ENCODE data around the gene TMPRSS11A.

Gene TMPRSS11A

DNA sequence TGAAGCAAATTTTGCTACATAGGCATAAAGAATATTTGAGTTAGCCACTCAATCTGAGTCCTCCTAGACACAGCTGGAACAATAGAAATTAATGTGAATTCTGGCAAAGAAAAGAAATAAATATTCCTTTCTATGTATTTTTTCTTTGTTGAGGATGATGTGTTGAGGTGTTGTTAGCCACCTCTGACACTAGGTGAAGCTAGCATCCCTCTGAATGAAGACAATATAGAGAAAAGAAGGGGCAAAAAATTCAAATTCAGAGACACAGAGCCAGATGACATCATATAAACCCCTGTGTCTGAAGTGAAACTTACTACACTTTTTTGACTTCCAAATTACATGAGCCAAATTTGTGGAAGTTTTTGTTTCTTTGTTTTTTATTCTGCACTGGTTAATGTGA, 44.9 kb downstream of the TMPRSS11A start:
- Histone ChIP-seq H4K20me1 (ENCODE audit: control insufficient read depth, insufficient read depth, low read depth, low read length) (no peaks in the 10 kb centered on the region), H3K4me2 (ENCODE audit: low read length) (no peak overlapping the region), H3K4me1 (ENCODE audit: control insufficient read depth, low read length) (no peaks in the 10 kb centered on the region), H3F3A (ENCODE audit: control insufficient read depth, insufficient read depth) (no peaks in the 10 kb centered on the region), H3K27me3 (ENCODE audit: control insufficient read depth, low read length) (0 out of 2 replicates have a peak, but pooled peaks cover 4% of the 10 kb centered on the region), H3K79me2 (ENCODE audit: control insufficient read depth, low read length) (no peaks in the 10 kb centered on the region), H3K36me3 (ENCODE audit: control insufficient read depth, low read length) (no peaks in the 10 kb centered on the region), H3K9me2 (replicated peaks; ENCODE audit: control insufficient read depth, low read length) (no peaks in the 10 kb centered on the region), H3K4me3 (ENCODE audit: low read length) (no peak overlapping the region), H3K27ac (ENCODE audit: low read depth, low read length) (no peak overlapping the region), H3K9me3 (ENCODE audit: control insufficient read depth, insufficient read depth, low read length) (no peaks in the 10 kb centered on the region)
- TF ChIP-seq EZH2phosphoT487 (IDR thresholded peaks at IDR 0.05; ENCODE audit: borderline replicate concordance, low read length), result no peak
- TF ChIP-seq, protein P1, sequence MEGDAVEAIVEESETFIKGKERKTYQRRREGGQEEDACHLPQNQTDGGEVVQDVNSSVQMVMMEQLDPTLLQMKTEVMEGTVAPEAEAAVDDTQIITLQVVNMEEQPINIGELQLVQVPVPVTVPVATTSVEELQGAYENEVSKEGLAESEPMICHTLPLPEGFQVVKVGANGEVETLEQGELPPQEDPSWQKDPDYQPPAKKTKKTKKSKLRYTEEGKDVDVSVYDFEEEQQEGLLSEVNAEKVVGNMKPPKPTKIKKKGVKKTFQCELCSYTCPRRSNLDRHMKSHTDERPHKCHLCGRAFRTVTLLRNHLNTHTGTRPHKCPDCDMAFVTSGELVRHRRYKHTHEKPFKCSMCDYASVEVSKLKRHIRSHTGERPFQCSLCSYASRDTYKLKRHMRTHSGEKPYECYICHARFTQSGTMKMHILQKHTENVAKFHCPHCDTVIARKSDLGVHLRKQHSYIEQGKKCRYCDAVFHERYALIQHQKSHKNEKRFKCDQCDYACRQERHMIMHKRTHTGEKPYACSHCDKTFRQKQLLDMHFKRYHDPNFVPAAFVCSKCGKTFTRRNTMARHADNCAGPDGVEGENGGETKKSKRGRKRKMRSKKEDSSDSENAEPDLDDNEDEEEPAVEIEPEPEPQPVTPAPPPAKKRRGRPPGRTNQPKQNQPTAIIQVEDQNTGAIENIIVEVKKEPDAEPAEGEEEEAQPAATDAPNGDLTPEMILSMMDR (IDR thresholded peaks at IDR 0.05; ENCODE audit: low read depth, low read length, poor library complexity, severe bottlenecking), result no peak

DNA sequence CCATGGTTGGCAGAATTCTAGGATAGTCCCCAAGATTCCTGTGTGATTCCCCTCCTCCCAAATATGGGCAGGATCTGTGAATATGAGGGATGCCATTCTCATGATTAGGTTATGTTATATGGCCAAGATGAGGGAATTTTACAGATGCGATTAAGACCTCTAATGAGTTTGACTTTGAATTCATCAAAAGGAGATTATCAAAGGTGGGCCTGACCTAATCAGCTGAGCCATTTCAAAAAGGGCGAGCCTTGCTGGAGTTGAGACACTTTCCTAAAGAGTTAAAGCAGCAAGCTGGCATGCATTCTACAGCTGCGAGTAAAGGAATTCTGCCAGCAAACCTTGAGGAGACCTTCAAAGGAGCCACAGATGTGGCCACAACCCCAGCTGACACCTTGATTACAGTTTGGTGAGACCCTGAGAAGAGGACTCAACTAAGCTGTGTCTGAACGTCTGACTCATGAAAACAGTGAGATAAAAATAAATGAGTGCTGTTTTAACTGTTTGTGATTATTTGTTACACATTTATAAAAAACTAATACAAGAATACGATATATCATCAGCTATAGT, 47.8 kb downstream of the TMPRSS11A start:
- H3F3A ChIP-seq (ENCODE audit: control insufficient read depth, insufficient read depth), result no peaks in the 10 kb centered on the region

DNA sequence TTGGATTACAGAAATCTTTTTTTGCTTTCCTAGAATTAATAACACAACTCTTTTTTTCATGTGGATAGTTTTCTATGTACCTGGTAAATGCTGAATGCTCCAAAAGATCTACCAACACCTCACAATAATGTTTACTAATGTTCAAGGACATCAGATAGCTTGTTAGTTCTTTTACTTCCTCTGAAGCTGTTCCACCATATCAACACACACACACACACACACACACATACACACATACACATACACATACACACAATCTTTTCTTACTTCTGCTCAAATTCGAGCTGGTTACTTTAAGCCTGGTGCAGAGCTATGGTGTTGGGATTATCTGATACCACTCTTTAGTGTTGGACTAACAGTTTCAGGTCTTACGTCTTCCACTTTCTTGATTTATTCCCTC, 51.2 kb downstream of the TMPRSS11A start:
- Histone ChIP-seq H3K27me3 (ENCODE audit: control insufficient read depth, low read length) (peaks cover 6% of the 10 kb centered on the region), H3F3A (ENCODE audit: control insufficient read depth, insufficient read depth) (no peaks in the 10 kb centered on the region), H4K20me1 (ENCODE audit: control insufficient read depth, insufficient read depth, low read depth, low read length) (no peaks in the 10 kb centered on the region), H3K9me2 (replicated peaks; ENCODE audit: control insufficient read depth, low read length) (no peaks in the 10 kb centered on the region), H3K4me1 (ENCODE audit: control insufficient read depth, low read length) (no peaks in the 10 kb centered on the region), H3K36me3 (ENCODE audit: control insufficient read depth, low read length) (no peaks in the 10 kb centered on the region), H3K9me3 (ENCODE audit: control insufficient read depth, insufficient read depth, low read length) (no peaks in the 10 kb centered on the region), H3K4me3 (ENCODE audit: low read length) (no peak overlapping the region), H3K4me2 (ENCODE audit: low read length) (no peak overlapping the region), H3K27ac (ENCODE audit: low read depth, low read length) (no peak overlapping the region), H3K79me2 (ENCODE audit: control insufficient read depth, low read length) (no peaks in the 10 kb centered on the region)
- TF ChIP-seq, protein P1 (IDR thresholded peaks at IDR 0.05; ENCODE audit: low read depth, low read length, poor library complexity, severe bottlenecking), result no peak
- no peak for TF ChIP-seq EZH2phosphoT487 (IDR thresholded peaks at IDR 0.05; ENCODE audit: borderline replicate concordance, low read length)

More for the DNA sequence above, 47.8 kb downstream of the TMPRSS11A start:
- no peaks in the 10 kb centered on the region for H3K36me3 ChIP-seq (ENCODE audit: control insufficient read depth, low read length)
- H3K9me2 ChIP-seq (replicated peaks; ENCODE audit: control insufficient read depth, low read length), result no peaks in the 10 kb centered on the region
- H3K4me1 ChIP-seq (ENCODE audit: control insufficient read depth, low read length), result no peaks in the 10 kb centered on the region
- no peak overlapping the region for H3K27ac ChIP-seq (ENCODE audit: low read depth, low read length)
- no peaks in the 10 kb centered on the region for H3K9me3 ChIP-seq (ENCODE audit: control insufficient read depth, insufficient read depth, low read length)
- no peaks in the 10 kb centered on the region for H3K79me2 ChIP-seq (ENCODE audit: control insufficient read depth, low read length)
- H3K27me3 ChIP-seq (ENCODE audit: control insufficient read depth, low read length), result peaks cover 10% of the 10 kb centered on the region
- no peak overlapping the region for H3K4me2 ChIP-seq (ENCODE audit: low read length)
- H4K20me1 ChIP-seq (ENCODE audit: control insufficient read depth, insufficient read depth, low read depth, low read length), result no peaks in the 10 kb centered on the region
- no peak for TF ChIP-seq EZH2phosphoT487 (IDR thresholded peaks at IDR 0.05; ENCODE audit: borderline replicate concordance, low read length)
- TF ChIP-seq, protein P1 (IDR thresholded peaks at IDR 0.05; ENCODE audit: low read depth, low read length, poor library complexity, severe bottlenecking), result no peak
- H3K4me3 ChIP-seq (ENCODE audit: low read length), result no peak overlapping the region
